ENCODE results near the gene TAS1R3. TPM values are rescaled to one million over a fixed set of nuclear protein-coding genes. Genes with fewer than 3 reads are reported as not detected.

Gene TAS1R3
- total and polyA plus RNA-seq, 4 donors = 0.19 to 0.36 (median 0.33) TPM; not detected in 1

- H3K4me1 ChIP-seq (ENCODE audit: control insufficient read depth in 4 of 4, insufficient read depth in 4 of 4, low read length in 3 of 4) = peaks cover 7 to 24% (median 16%) of the 10 kb centered on the region in 4 donors
- no peak overlapping the region for H3K4me3 ChIP-seq (ENCODE audit: low read depth in 1 of 3, low read length in 3 of 3)
- no peak for TF ChIP-seq NR2F2 (IDR thresholded peaks at IDR 0.05)
- no peak for TF ChIP-seq HNF4G (IDR thresholded peaks at IDR 0.05)
- no peak for TF ChIP-seq RAD21 (IDR thresholded peaks at IDR 0.05)
- no peak for TF ChIP-seq MAX (IDR thresholded peaks at IDR 0.05)
- TF ChIP-seq SP1 (IDR thresholded peaks at IDR 0.05) = no peak
- TF ChIP-seq EGR1 (IDR thresholded peaks at IDR 0.05; ENCODE audit: low read depth in 2 of 2) = no peak
- no peak for TF ChIP-seq TAF1 (conservative IDR thresholded peaks at IDR 0.05)
- no peak for TF ChIP-seq YY1 (IDR thresholded peaks at IDR 0.05)
- no peak for TF ChIP-seq FOXA1 (IDR thresholded peaks at IDR 0.05)
- 92% methylated on average over 22 of the region's 22 CpGs for WGBS
- H3K9me3 ChIP-seq (ENCODE audit: control insufficient read depth in 4 of 4, low read length in 3 of 4) = no peaks in the 10 kb centered on the region
- no peak for DNase-seq (ENCODE audit: low spot score)
- H3K9ac ChIP-seq (ENCODE audit: low read depth in 1 of 2, low read length in 2 of 2) = no peak overlapping the region
- no peaks in the 10 kb centered on the region for H3K27me3 ChIP-seq (ENCODE audit: control insufficient read depth in 4 of 4, insufficient read depth in 4 of 4, low read length in 3 of 4)
- peaks cover 3 to 38% (median 18%) of the 10 kb centered on the region in 4 donors for H3K36me3 ChIP-seq (ENCODE audit: control insufficient read depth in 4 of 4, insufficient read depth in 3 of 4, low read depth in 1 of 4, low read length in 3 of 4)
- H3K27ac ChIP-seq (ENCODE audit: low read depth in 1 of 2, low read length in 2 of 2) = no peak overlapping the region
These were observed 19.7 kb upstream of the TAS1R3 start for GRCh38 chr1:1311107-1312104.

GRCh38 chr1:1312450-1313314 is 18.4 kb upstream of the TAS1R3 start:
- Histone ChIP-seq H3K36me3 (ENCODE audit: control insufficient read depth in 4 of 4, insufficient read depth in 3 of 4, low read depth in 1 of 4, low read length in 3 of 4) (peaks cover 3 to 38% (median 19%) of the 10 kb centered on the region in 4 donors), H3K4me1 (ENCODE audit: control insufficient read depth in 4 of 4, insufficient read depth in 4 of 4, low read length in 3 of 4) (peaks cover 2 to 14% (median 9%) of the 10 kb centered on the region in 4 donors), H3K27ac (ENCODE audit: low read depth in 1 of 2, low read length in 2 of 2) (no peak overlapping the region), H3K27me3 (ENCODE audit: control insufficient read depth in 4 of 4, insufficient read depth in 4 of 4, low read length in 3 of 4) (no peaks in the 10 kb centered on the region), H3K9me3 (ENCODE audit: control insufficient read depth in 4 of 4, low read length in 3 of 4) (no peaks in the 10 kb centered on the region), H3K4me3 (ENCODE audit: low read depth in 1 of 3, low read length in 3 of 3) (no peak overlapping the region), H3K9ac (ENCODE audit: low read depth in 1 of 2, low read length in 2 of 2) (no peak overlapping the region)
- WGBS = 94% methylated on average over 49 of the region's 49 CpGs
- TF ChIP-seq RXRA (IDR thresholded peaks at IDR 0.05) = no peak
- TF ChIP-seq JUND (IDR thresholded peaks at IDR 0.05) = no peak
- no peak for TF ChIP-seq HNF4A (conservative IDR thresholded peaks at IDR 0.05)
- no peak for TF ChIP-seq REST (IDR thresholded peaks at IDR 0.05)
- TF ChIP-seq FOXA2 (IDR thresholded peaks at IDR 0.05) = no peak
- TF ChIP-seq GABPA (IDR thresholded peaks at IDR 0.05 in 1 of 2, conservative IDR thresholded peaks at IDR 0.05 in 1 of 2) = no peak
- no peak for TF ChIP-seq ZBTB33 (IDR thresholded peaks at IDR 0.05)
- no peak for TF ChIP-seq FOXA1 (IDR thresholded peaks at IDR 0.05)
- DNase-seq (ENCODE audit: low spot score) = no peak

Measured in liver (tissue), 9 donors.